Effector CD8-positive, alpha-beta T cell (primary cell): ENCODE measurements around the gene DLG2.
"Not testable (repeated sequence)": the region's sequence is repeated elsewhere in the genome, so short reads cannot be mapped to it uniquely, and the experiment has no call there.

ENCODE experiments used
- DNase-seq: peaks from one replicate; lab custom pipeline; 2025; lab: John Stamatoyannopoulos, UW

The DLG2 gene

GRCh38 chr11:84902445-84902844 lies 724.7 kb downstream of the DLG2 start:
- DNase-seq = no peak

DNA sequence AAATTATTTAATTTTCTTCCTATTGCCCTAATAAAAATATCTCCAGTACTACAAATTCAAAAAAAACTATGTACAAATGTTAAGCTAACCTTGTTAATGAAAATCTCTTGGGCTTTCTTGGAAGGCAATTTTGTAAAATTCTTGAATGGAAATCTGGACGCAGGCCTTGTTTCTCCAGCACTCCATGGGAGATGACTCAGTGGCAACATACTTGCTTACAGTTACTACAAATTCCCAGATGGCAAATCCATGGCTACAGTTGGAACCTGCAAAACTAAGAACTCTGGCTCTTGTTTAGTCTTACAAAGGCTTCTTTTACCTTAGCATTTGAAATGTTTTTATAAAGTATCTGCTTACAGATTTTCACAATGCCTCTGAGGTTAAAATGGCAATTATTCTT lies 725.2 kb downstream of the DLG2 start:
- no peak for DNase-seq

- DNase-seq = no peak
These were observed 727.4 kb downstream of the DLG2 start for GRCh38 chr11:84899740-84900139.

- no peak for DNase-seq
These were observed 728.0 kb downstream of the DLG2 start for GRCh38 chr11:84899134-84899533.

- no peak for DNase-seq
These were observed 732.5 kb downstream of the DLG2 start for GRCh38 chr11:84894666-84895065.

GRCh38 chr11:84890676-84891075 lies 736.5 kb downstream of the DLG2 start:
- no peak for DNase-seq

DNA sequence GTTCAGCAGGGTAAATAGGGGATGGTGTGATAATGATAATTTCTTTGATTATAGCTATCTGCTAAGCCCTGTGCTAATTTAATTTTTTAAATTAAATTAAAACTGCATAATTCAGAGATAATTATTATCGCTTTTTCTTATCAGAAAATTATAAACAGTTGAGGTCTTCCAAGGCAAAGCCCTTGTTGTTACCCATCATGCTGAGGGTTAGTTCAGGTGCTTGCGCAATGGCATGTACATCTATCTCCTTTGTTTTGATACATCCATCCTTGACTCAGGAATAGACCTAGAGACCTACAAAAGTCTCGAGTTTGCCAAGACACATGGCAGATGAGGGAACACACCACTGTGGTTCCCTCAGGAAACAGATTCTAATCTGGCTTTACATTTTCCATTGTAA lies 737.6 kb downstream of the DLG2 start:
- DNase-seq = no peak

DNA sequence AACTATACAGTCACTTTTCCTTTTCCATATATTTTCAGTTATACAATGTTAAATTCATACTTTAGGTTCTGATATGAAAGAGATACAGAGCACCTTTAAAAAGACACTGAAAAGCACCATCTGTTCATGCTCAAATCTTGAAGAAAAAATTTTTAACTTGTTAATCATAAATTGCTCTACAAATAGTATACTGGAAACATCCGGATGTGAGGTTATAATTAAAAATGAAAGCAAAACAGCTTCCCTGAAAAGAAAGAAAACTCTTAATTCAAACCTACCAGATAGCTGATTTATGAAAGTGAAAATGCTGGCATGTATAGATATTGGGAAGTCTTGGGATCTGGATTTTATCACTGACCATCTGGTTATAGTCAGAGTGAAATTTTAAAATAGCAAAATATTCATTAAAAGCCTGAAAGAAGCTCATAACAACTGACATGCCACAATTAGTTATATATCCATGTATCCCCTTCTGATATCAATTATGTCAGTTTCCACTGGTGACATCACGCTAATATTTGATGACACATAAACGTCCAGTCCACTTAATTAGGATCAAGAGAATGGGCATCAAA lies 740.0 kb downstream of the DLG2 start:
- no peak for DNase-seq

DNA sequence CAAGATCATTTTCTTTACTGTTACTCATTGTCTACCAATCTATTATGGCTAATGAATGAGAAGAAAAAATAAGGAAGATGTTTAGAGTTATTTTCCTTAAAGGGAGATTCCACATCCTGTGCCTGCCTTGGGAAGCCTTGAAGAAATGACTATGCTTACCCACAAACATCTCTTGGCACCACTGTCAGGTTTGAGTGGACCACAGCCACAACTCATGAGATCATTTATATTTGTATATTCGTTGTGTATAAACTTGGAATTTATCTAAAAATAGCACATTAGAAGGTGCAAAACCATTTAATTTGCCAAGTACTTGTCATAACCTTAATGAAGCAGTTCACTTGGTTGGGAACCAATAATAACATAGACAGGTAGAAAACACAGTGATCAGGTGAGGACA lies 740.8 kb downstream of the DLG2 start:
- DNase-seq = no peak

- no peak for DNase-seq
These were observed 742.3 kb downstream of the DLG2 start for GRCh38 chr11:84884836-84885235.

- DNase-seq = no peak
These were observed 745.1 kb downstream of the DLG2 start for GRCh38 chr11:84882056-84882455.

DNA sequence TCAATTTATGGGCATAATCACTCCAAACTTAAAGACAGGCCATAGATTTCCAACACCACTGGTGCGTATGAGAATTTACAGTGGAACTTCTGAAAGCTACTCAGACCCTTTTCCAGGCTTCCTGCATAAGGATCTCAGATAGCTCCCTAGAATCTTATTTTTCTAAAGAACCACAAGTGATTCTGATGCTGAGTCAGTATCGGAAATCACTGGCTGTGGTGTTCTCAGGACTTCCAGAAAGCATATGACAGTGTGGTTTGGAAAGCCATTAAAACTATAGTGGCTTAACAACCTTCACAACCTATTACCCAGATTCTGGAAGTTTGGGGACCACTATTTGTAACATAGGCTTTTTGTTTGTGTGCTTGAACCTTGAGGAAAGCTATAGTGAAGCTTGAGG lies 756.0 kb downstream of the DLG2 start:
- no peak for DNase-seq

DNA sequence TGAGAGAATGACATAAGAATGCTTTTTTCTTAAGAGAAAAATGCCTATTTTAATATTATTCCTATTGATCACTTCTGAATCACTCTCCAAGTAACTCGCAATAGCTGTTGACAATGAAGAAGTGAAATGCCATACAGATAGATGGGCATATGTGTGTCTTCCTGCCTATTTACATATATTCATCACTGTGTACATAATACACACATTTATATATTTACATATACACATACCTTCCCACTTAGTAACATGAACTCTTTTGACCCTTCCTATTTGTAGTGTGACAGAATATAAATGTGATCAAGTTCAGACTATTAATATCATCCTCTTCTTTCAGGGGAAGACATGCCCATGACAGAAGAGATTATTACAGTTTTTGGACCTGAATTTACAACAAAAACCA lies 756.7 kb downstream of the DLG2 start:
- DNase-seq = no peak

GRCh38 chr11:84866922-84867321 lies 760.2 kb downstream of the DLG2 start:
- no peak for DNase-seq

- DNase-seq = no peak
These were observed 761.2 kb downstream of the DLG2 start for GRCh38 chr11:84865791-84866535.

DNA sequence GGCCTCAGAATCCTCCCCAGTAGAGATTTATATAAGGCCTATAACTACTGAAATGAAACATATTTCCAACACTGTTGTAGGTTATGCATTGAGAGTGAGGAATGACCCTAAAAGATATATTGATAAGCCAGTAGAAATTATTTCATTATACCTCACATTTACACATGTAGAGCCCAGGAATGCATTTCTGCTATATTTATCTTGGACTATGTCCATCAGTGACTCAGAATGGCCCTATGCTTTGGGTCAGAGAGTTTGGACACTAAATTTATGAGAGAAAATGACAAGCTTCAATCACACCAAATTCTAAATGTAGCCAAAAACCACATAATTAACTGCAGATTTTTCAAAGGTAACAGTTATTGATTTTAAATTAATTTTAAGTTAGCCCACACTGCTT lies 761.9 kb downstream of the DLG2 start:
- DNase-seq = no peak

- DNase-seq = no peak
These were observed 769.4 kb downstream of the DLG2 start for GRCh38 chr11:84857746-84858145.

DNA sequence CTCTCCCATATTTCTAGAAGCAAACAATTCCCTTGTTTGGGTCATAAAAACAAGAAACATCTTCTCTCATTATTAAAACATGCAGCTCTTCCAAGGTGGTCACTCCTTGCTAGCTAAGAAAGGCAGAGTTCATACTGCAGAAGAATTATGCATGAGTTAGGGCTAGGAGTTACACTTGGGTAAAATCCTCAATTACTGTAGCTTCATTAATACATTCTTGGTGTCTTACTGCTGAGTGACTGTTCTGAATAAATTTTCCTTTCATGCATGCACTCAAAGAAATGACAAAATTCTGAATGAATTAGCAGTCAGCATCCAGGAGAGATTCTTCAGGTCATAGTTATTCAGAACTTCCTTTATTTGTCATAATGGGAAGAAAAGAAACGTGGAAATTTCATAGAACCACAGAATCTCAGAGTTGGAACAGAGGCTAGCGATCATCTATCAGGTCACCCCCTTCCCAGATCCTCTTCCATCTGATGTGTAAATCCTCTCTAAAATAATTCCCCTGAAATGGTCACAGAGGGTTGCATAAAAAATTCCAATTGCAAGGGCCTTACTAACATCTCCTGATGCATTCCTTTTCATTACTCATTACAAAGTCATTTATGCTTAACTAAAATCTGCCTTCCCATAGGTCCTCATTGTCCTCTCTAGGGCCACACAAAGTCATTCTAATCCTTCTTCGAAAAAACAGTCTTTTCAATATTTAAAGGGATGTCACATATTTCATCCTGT lies 771.5 kb downstream of the DLG2 start:
- DNase-seq = no peak

DNA sequence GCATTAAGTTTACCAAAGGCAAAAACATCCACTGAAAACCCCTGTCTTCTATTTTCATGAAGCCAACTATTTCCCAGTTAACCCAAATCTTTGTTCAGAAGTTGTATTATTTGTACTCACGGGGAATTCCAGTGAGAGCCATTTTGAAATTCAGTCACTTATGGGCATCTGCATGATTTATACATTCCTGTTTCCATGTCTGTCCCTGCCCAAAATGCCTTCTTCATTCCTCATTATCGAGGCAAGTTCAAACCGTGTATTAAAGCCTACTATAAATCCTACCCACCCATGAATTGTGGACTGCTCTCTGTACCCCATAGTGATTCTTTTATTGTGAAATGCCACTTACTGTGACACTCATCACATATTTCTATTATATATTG lies 772.7 kb downstream of the DLG2 start:
- no peak for DNase-seq

- no peak for DNase-seq
These were observed 773.2 kb downstream of the DLG2 start for GRCh38 chr11:84853841-84854497.

DNA sequence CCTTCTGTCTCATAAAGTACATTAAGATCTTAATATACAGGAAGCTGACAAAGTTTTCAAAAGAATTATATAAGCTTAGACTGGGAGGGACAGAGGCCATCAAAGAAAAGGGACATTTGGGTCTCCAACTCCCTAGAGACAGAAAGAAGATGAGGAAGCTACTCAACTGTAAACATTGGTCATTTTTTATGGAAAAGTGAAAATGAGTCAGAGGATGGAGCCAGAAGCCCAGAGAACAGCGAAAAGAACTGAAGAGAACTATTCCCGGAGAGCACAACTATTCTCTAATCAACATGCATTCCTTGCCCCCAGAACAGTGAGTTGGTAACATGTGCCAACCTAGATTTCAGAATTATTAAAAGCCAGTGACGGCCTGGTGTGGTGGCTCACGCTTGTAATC lies 779.3 kb downstream of the DLG2 start:
- DNase-seq = no peak

DNA sequence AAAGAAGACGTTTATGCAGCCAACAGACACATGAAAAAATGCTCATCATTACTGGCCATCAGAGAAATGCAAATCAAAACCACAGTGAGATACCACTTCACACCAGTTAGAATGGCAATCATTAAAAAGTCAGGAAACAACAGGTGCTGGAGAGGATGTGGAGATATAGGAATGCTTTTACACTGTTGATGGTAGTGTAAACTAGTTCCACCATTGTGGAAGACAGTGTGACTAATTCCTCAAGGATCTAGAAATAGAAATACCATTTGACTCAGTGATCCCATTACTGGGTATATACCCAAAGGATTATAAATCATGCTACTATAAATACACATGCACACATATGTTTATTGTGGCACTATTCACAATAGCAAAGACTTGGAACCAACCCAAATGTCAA lies 786.9 kb downstream of the DLG2 start:
- DNase-seq = not testable (repeated sequence)
